ENCODE measurements around the gene ADARB1.

DNA sequence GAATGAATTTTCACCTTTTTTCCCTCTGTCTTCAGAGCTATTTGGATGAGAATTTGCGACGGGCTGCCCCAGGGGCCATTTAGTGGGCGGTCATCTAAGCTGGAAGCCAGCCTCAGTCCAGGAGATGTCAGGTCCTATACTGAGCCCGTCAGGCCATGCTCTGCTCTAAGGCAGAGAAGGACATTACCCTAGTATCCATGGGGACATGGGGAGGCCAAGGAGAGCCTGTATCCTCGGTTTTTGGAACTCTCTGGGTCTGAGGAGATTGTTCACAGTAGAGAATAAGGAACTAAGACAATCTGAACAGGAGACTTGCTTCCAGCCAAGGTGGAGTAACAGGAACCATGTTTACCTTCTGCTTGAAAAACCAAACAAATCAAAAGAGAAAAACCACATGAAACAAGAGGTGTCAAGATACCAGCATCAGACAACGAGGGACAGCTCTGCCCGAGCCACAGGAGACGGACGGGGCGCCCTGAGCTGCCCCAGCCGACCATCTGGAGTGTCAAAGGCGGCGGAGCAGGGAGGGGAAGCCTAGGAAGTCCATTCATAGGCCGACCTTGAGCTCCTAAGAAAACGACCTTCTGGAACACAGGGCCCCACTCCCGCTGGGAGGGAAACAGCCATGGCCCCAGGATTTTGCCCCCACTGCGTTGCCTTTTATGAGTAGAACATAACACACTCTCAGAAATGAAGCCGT is 20.0 kb upstream of the ADARB1 start:
- TF ChIP-seq, protein P1, sequence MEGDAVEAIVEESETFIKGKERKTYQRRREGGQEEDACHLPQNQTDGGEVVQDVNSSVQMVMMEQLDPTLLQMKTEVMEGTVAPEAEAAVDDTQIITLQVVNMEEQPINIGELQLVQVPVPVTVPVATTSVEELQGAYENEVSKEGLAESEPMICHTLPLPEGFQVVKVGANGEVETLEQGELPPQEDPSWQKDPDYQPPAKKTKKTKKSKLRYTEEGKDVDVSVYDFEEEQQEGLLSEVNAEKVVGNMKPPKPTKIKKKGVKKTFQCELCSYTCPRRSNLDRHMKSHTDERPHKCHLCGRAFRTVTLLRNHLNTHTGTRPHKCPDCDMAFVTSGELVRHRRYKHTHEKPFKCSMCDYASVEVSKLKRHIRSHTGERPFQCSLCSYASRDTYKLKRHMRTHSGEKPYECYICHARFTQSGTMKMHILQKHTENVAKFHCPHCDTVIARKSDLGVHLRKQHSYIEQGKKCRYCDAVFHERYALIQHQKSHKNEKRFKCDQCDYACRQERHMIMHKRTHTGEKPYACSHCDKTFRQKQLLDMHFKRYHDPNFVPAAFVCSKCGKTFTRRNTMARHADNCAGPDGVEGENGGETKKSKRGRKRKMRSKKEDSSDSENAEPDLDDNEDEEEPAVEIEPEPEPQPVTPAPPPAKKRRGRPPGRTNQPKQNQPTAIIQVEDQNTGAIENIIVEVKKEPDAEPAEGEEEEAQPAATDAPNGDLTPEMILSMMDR (optimal IDR thresholded peaks at IDR 0.05 in 1 of 3, IDR thresholded peaks at IDR 0.05 in 1 of 3, conservative IDR thresholded peaks at IDR 0.05 in 1 of 3; ENCODE audit: extremely low read depth in 1 of 3, insufficient read depth in 2 of 3, low read length in 3 of 3) = no peak
- TF ChIP-seq EZH2 (IDR thresholded peaks at IDR 0.05; ENCODE audit: low read length) = no peak
